C4-2B (cell line): ENCODE measurements around the gene CCSER1.

ENCODE experiments used
- ZFX ChIP-seq: fragments of 450-650 bp; IDR thresholded peaks from 2 replicates; pipeline ENCODE4 v1.6.1; 2017
- TF ChIP-seq, protein P1 (sequence below): fragments of 450-650 bp; conservative IDR thresholded peaks from 2 replicates; pipeline ENCODE4 v1.5.1; 2017; ENCODE audit warnings: mild to moderate bottlenecking

GRCh38 chr4:90840291-90840690, 713.1 kb downstream of the CCSER1 start:
- TF ChIP-seq, protein P1, sequence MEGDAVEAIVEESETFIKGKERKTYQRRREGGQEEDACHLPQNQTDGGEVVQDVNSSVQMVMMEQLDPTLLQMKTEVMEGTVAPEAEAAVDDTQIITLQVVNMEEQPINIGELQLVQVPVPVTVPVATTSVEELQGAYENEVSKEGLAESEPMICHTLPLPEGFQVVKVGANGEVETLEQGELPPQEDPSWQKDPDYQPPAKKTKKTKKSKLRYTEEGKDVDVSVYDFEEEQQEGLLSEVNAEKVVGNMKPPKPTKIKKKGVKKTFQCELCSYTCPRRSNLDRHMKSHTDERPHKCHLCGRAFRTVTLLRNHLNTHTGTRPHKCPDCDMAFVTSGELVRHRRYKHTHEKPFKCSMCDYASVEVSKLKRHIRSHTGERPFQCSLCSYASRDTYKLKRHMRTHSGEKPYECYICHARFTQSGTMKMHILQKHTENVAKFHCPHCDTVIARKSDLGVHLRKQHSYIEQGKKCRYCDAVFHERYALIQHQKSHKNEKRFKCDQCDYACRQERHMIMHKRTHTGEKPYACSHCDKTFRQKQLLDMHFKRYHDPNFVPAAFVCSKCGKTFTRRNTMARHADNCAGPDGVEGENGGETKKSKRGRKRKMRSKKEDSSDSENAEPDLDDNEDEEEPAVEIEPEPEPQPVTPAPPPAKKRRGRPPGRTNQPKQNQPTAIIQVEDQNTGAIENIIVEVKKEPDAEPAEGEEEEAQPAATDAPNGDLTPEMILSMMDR, result no peak
- TF ChIP-seq ZFX, result no peak
